ENCODE results near the gene SESN2.

SESN2 gene

DNA sequence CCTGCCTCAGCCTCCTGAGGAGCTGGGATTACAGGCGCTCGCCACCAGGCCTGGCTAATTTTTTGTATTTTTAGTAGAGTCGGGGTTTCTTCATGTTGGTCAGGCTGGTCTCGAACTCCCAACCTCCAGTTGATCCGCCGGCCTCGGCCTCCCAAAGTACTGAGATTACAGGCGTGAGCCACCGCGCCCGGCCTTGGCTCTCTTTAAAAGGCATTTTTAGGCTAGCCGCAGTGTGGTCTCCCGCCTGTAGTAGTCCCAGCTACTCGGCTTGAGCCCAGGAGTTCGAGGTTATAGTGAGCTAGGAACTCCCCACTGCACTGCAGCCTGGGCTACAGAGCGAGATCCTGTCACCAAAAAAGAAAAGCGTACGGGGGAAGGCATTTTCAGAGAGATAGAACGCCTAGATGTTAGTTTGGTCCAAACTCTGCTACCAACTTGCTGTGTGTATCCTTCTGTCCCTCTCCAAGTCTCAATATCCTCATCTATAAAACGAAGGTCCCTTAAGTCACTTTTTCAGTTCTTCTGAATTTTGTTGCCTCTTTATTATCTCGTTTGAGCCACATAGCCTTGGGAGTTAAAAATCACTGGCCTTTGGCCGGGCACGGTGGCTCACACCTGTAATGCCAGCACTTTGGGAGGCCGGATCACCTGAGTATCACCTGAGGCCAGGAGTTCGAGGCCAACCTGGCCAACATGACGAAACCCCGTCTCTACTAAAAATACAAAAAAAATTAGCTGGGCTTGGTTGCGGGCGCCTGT lies 70.3 kb downstream of the SESN2 start:
- no CpG with 5 or more reads among the region's 29 CpGs for WGBS (ENCODE audit: insufficient coverage, insufficient read length)
- Histone ChIP-seq H3K27me3 (ENCODE audit: control insufficient read depth, insufficient read depth, low read length) (no peaks in the 10 kb centered on the region), H3K4me3 (ENCODE audit: low read length) (peak overlapping the region; percentile 77; the same call in 1 of the 2 replicates), H3K36me3 (ENCODE audit: control insufficient read depth, insufficient read depth, low read length) (peaks cover 3% of the 10 kb centered on the region; the same call in 1 of the 2 replicates), H3K4me1 (ENCODE audit: control insufficient read depth, insufficient read depth, low read length) (no peaks in the 10 kb centered on the region), H3K27ac (ENCODE audit: low read length) (no peak overlapping the region), H3K9me3 (ENCODE audit: control insufficient read depth, insufficient read depth, low read length) (no peaks in the 10 kb centered on the region)
- no peak for DNase-seq (ENCODE audit: low read depth, low spot score)
